Head of caudate nucleus (tissue), 42 donors: ENCODE results near the gene ANKRD18A.

ENCODE experiments used
- DNase-seq, 42 donors: peaks; one replicate each; pipeline versions ENCODE4 v3.0.0 to v3.0.0-alpha.2; 2020 to 2021; ENCODE audit warnings: mixed read lengths in 7 of 42
- intact Hi-C: fragments of 100-400 bp; cut with DNase I; formaldehyde crosslinking; loops from one replicate; pipeline ENCODE4 v1.15.0; 2022

The ANKRD18A gene

DNA sequence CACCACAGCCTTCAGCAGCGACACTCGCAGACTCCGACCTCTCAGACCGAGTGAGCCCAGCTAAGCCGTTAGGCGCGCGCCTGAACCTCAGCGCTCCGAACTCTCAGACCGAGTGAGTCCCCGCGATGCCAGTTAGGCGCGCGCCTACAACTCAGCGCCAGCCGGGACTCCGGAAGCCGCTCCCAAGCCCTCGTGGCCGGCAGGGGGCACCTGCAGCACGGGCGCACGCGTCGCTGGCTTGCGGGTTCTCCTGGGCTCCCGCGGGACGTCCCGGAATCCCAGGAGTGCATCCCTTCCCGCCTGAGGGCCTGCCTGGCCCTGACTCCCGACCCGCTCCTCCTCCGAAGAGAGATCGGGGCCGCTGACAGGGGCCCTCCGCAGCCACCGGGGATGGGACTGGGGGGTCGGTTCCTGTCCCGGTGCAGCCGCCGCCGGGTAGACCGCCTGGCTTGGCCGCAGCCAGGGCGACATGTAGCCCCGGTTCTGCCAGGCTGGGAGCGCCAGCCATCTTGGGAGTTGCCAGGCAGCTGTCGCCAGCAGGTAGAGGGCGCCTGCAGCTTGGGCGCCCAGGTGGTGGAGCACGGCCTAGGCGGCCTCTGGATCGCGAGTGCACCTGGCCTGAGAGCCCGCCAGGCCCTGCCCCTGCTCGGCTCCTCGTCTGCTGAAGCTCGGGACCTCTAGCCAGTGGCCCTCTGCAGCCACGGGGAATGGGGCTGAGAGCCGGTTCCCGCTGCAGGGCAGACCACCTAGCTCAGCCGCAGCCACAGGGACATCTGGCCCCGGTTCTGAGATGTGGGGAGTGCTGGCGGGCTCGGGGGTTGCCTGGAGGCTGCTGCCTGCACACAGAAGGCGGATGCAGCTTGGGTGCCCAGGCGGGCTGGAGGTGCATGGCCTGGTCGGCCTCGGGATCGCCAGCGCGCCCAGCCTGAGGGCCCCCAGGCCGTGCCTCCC is at the start of gene ANKRD18A:
TSS of gene ANKRD18A (minus strand) at position 114 of the 951 bp plus-strand sequence. CDS start 311 bp downstream, outside the sequence.
- intact Hi-C loops: no loop called here
- peak; percentile 55 to 91 (median 83) for DNase-seq

DNA sequence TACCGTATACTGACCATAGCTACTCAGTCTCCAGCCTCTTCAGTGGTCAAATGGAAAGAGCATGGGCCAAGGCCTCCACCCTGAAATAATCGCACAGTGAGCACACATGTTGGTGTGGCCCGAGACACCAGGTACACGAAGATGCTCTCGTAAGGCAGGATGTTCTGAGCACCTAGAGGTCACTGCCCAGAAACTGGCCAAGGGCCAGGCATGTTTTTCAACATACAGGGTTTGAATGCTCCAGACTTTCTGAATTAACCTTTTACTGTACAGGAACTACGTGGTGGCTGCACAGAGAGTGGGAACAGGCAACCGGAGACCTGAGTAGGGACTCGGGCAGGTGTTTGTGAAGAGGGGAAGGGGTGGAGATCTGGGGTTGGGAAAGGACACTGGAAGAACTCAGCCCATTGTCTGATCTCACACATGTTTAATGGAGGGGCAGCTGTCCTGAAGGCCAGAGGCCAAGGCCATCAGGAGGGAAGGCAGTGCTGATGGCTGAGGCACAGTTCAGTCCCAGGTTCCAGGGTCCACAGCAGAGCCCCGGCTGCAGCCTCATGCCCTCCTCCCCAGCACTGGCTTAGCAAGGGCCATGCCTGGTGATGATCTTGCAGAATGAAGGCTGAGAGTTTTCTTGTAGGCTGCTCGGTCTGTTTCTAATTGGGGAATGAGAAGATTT is 48.5 kb upstream of the ANKRD18A start:
- intact Hi-C loops: no loop called here
- peak in 1 of 42 donors; percentile 19 for DNase-seq

DNA sequence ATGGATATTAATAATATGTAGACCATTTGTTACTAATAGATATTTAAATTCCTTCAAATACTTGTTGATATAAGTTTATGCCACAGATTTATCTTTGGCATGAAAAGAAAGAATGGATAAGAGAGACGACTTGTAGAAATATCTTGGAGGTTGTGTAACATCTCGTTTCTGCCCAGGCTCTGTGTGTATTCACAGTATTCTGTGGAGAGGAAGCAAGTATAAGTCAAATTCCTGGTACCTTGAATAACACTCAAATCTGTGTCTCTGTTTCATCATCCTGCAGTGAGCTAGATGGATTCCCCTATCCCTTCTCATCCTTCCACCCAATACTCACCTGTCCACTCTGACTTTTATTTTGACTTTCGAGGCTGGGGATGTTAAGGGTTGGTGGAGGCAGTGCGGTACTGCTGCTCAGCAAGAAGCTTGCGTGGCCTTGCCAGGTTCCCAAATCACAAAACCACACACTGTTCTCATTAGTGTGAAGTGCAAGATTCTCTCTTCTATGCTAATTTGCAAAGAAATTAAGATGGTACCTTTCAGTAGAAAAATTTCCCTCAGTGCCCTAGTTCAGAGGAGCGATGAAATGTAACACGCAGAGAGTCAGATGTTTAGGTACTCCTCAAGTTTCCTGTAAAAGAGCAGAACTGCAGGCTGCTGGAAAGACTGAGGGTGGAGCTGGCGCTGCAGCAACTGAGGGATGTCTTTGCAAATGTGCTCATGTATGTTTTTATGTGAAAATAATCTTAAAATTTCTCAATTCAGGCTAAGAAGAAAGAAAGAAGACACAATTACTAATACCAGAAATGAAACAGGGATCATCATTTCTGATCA is 42.6 kb upstream of the ANKRD18A start:
- peak in 41 of 42 donors; percentile 50 to 87 (median 70) for DNase-seq
- intact Hi-C loops: no loop called here

- DNase-seq: no peak
- intact Hi-C loops: no loop called here
Observed at GRCh38 chr9:38659538-38659937, 39.1 kb upstream of the ANKRD18A start.

- peak in 1 of 42 donors; percentile 8 for DNase-seq
- intact Hi-C loops: no loop called here
Observed at GRCh38 chr9:38656896-38657295, 36.5 kb upstream of the ANKRD18A start.

DNA sequence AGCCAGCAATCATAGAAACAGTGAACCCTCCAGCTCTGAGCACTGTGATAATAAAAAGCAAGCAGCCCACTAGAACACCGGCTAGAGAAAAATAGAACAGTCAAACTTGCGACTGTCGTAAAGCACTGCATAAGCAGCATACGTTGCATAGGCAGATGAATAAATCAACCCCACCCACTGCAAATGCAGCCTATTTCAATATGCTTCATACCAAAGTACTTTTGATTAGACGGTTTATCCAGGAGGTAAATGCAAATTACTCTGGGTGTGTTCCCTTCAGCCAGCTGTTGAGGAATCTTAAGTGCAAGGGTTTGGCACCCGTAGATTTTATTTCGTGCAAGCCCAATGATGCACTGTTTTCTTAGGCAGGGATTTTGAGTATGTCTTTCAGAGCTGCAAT is 32.1 kb upstream of the ANKRD18A start:
- peak in 17 of 42 donors; percentile 16 to 84 (median 48) for DNase-seq
- intact Hi-C loops: no loop called here

DNA sequence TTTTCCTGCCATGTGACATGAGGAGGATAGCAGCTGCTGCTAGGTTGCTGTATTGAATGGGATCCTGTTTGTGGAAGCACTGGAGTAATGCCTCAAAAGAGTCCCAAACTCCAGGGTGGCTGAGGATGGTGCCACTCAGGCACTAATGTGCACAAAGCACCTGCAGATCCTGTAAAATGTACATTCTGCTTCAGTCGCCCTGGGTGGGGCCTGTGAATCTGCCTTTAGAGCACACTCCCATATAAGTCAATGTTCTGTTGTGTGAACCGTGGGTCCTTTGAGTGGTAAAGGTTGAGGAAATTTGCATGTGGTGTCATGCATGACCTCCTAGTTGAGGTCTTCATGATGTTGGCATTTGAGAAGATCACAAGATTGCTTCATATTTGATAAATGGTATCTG is 31.6 kb upstream of the ANKRD18A start:
- peak in 1 of 42 donors; percentile 35 for DNase-seq
- intact Hi-C loops: no loop called here

- intact Hi-C loops: no loop called here
- DNase-seq: peak in 18 of 42 donors; percentile 12 to 79 (median 40)
Observed at GRCh38 chr9:38651400-38652042, 31.1 kb upstream of the ANKRD18A start.

GRCh38 chr9:38650564-38650963 is 30.2 kb upstream of the ANKRD18A start:
- intact Hi-C loops: no loop called here
- peak in 2 of 42 donors; percentile 38 to 44 for DNase-seq

DNA sequence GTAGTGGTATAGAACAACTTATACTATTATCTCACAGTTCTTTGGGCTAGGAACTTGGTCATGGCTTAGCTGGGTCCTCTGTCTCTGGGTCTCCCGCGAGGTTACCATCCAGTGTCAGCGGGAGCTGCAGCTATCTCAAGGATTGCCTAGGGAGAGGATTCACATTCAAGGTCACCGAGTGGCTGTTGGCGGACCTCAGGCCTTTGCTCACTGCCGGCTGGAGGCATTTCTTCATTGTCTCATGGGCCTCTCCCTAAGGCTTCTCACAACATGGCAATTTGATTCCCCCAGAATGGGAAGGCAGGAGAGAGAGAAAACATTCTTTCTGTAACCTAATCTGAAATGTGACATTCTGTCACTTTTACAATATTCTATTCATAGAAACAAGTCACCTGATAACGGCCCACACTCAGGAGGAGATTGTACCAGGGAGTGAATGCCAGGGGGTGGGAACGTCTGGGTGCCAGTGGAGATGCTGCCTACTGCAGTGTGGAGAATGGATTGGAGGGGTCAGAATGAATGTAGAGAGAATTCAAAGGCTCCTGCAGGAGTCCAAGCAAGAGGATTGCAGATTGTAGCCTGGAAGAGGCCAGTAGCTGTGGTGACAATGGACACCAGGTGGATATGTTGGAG is 29.5 kb upstream of the ANKRD18A start:
- peak in 32 of 42 donors; percentile 34 to 87 (median 63) for DNase-seq
- intact Hi-C loops: no loop called here

- intact Hi-C loops: no loop called here
- DNase-seq: peak in 1 of 42 donors; percentile 25
Observed at GRCh38 chr9:38644601-38645000, 24.2 kb upstream of the ANKRD18A start.

GRCh38 chr9:38643815-38644173 is 23.4 kb upstream of the ANKRD18A start:
- intact Hi-C loops: no loop called here
- no peak for DNase-seq

- DNase-seq: peak in 8 of 42 donors; percentile 8 to 41 (median 16)
- intact Hi-C loops: no loop called here
Observed at GRCh38 chr9:38642951-38643814, 22.8 kb upstream of the ANKRD18A start.

DNA sequence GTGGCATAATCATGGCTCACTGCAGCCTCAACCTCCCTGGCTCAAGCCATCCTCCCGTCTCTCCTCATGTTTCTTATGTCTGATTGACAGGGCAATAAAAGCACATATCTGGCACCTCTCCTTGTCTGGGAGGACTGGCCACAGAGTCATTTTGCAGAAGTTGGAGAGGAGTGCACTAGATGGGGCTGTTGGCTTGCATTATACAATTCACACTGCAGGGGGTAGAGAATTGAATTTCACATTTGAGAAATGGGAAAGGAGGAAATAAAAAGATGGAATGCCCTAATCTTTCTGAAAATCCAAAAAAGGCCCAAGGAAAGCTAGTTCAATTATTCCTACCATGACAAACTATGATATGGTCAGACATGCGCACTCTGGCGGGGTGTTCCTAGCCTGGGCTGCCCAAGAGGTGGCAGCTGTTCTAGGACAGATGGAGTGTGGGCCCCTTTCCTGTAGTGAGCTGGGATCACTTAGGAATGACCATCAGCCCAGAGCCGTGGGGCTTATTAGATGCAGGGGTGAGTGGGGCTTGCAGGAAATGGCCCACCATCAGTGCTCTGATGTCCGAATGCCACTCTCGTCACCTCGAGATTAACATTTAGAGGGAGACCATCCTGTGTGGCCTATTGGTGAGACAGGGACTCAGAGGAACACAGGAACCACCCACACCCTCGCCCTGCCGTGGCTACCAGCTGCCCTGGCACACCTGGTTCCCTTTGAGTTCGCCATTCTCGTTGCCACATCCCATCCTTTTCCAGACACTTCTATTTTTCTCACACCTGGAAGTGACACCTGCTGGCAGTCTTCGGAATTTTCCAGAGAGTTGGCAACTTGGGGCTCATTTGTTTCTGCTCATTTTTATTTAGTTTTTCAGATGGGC is 21.8 kb upstream of the ANKRD18A start:
- intact Hi-C loops: no loop called here
- DNase-seq: peak in 31 of 42 donors; percentile 10 to 79 (median 60)

DNA sequence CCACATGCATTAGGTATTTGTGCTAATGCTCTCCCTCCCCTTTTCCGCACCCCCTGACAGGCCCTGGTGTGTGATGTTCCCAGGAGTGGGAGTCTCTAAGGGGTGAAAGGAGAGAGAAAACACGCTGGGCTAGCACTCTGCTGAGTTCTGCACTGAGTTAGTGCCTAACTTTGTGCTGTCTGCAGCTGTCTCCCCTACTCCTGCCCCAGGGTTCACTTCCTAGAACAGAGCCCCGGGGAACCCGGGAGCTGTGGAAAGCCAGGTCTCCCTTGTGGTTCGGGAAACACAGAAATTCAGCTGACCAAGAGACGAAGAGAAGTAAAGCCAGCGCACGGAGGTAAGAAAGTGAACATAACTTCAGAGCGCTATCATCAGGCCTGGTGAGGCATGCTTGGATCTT is 20.7 kb upstream of the ANKRD18A start:
- DNase-seq: no peak

GRCh38 chr9:38639577-38639940 is 19.2 kb upstream of the ANKRD18A start:
- intact Hi-C loops: no loop called here
- DNase-seq: no peak

More for the DNA sequence above, 20.7 kb upstream of the ANKRD18A start:
- intact Hi-C loops: no loop called here
